Measurements from ENCODE around the gene MGA. TPM values are rescaled to one million over a fixed set of nuclear protein-coding genes. Genes with fewer than 3 reads are reported as not detected.
"Not testable (repeated sequence)": the region's sequence is repeated elsewhere in the genome, so short reads cannot be mapped to it uniquely, and the experiment has no call there.

MGA gene
- total RNA-seq, 2 donors from 2014 or later: 25.7 to 36.2 TPM

GRCh38 chr15:41689083-41689482, 28.9 kb downstream of the MGA start:
- ATAC-seq (no peak), DNase-seq (ENCODE audit: low spot score in 2 of 2) (no peak)
- Mint-ChIP-seq H3K9me3 (no peaks in the 10 kb centered on the region), H3K27ac (peak overlapping the region; percentile 61), H3K36me3 (no peaks in the 10 kb centered on the region)

GRCh38 chr15:41689834-41690233, 29.6 kb downstream of the MGA start:
- ATAC-seq (no peak), DNase-seq (ENCODE audit: low spot score in 2 of 2) (no peak)
- H3K27ac Mint-ChIP-seq: peak overlapping the region; percentile 52 to 88
- H3K9me3 Mint-ChIP-seq: no peaks in the 10 kb centered on the region
- H3K36me3 Mint-ChIP-seq: no peaks in the 10 kb centered on the region

- Mint-ChIP-seq H3K27ac (peak overlapping the region; percentile 72 to 88), H3K9me3 (no peaks in the 10 kb centered on the region), H3K36me3 (no peaks in the 10 kb centered on the region)
- peak; percentile 73 to 79 for ATAC-seq
- DNase-seq (ENCODE audit: low spot score in 2 of 2): no peak
Observed at GRCh38 chr15:41690636-41691035, 30.4 kb downstream of the MGA start.

GRCh38 chr15:41691471-41691870, 31.3 kb downstream of the MGA start:
- ATAC-seq (peak; percentile 69 to 86), DNase-seq (ENCODE audit: low spot score in 2 of 2) (no peak)
- Mint-ChIP-seq H3K9me3 (no peaks in the 10 kb centered on the region), H3K36me3 (no peaks in the 10 kb centered on the region), H3K27ac (peak overlapping the region; percentile 86 to 88)

GRCh38 chr15:41692049-41692448, 31.8 kb downstream of the MGA start:
- Mint-ChIP-seq H3K27ac (peak overlapping the region; percentile 86 to 88), H3K36me3 (no peaks in the 10 kb centered on the region), H3K9me3 (no peaks in the 10 kb centered on the region)
- DNase-seq (ENCODE audit: low spot score in 2 of 2): no peak
- ATAC-seq: peak in 1 of 2 donors; percentile 2

GRCh38 chr15:41693757-41694156, 33.6 kb downstream of the MGA start:
- DNase-seq (ENCODE audit: low spot score in 2 of 2) (no peak), ATAC-seq (no peak)
- no peaks in the 10 kb centered on the region for H3K36me3 Mint-ChIP-seq
- no peak overlapping the region for H3K27ac Mint-ChIP-seq
- no peaks in the 10 kb centered on the region for H3K9me3 Mint-ChIP-seq

GRCh38 chr15:41695750-41696436, 35.7 kb downstream of the MGA start:
- peak in 1 of 2 donors; percentile 39 for DNase-seq (ENCODE audit: low spot score in 2 of 2)
- Mint-ChIP-seq H3K9me3 (no peaks in the 10 kb centered on the region), H3K36me3 (peaks cover 0 to 7% of the 10 kb centered on the region in 2 donors), H3K27ac (peak overlapping the region; percentile 65 to 73)
- peak; percentile 85 to 94 for ATAC-seq

- Mint-ChIP-seq H3K36me3 (peaks cover 7% of the 10 kb centered on the region in 2 donors), H3K9me3 (no peaks in the 10 kb centered on the region), H3K27ac (peak overlapping the region in 1 of 2 donors; percentile 87)
- ATAC-seq (no peak), DNase-seq (ENCODE audit: low spot score in 2 of 2) (no peak)
Observed at GRCh38 chr15:41698779-41699178, 38.6 kb downstream of the MGA start.

- peaks cover 7% of the 10 kb centered on the region in 2 donors for H3K36me3 Mint-ChIP-seq
- ATAC-seq: no peak
Observed at GRCh38 chr15:41703120-41703519, 42.9 kb downstream of the MGA start.

GRCh38 chr15:41713047-41713446, 52.8 kb downstream of the MGA start:
- no peak for DNase-seq (ENCODE audit: low spot score in 2 of 2)
- no peak for ATAC-seq
- Mint-ChIP-seq H3K9me3 (no peaks in the 10 kb centered on the region), H3K27ac (no peak overlapping the region), H3K36me3 (no peaks in the 10 kb centered on the region)

More at GRCh38 chr15:41703120-41703519, 42.9 kb downstream of the MGA start:
- DNase-seq (ENCODE audit: low spot score in 2 of 2): no peak
- Mint-ChIP-seq H3K9me3 (no peaks in the 10 kb centered on the region), H3K27ac (no peak overlapping the region)

- H3K27ac Mint-ChIP-seq: no peak overlapping the region
- H3K36me3 Mint-ChIP-seq: no peaks in the 10 kb centered on the region
- H3K9me3 Mint-ChIP-seq: no peaks in the 10 kb centered on the region
- no peak for DNase-seq (ENCODE audit: low spot score in 2 of 2)
- ATAC-seq: no peak
Observed at GRCh38 chr15:41714291-41714690, 54.1 kb downstream of the MGA start.

GRCh38 chr15:41716864-41717263, 56.7 kb downstream of the MGA start:
- DNase-seq (ENCODE audit: low spot score in 2 of 2) (no peak), ATAC-seq (no peak)
- H3K9me3 Mint-ChIP-seq: no peaks in the 10 kb centered on the region
- H3K27ac Mint-ChIP-seq: no peak overlapping the region
- H3K36me3 Mint-ChIP-seq: no peaks in the 10 kb centered on the region

GRCh38 chr15:41727143-41727542, 66.9 kb downstream of the MGA start:
- H3K36me3 Mint-ChIP-seq: no peaks in the 10 kb centered on the region
- no peak for ATAC-seq
- DNase-seq (ENCODE audit: low spot score in 2 of 2): no peak
- H3K27ac Mint-ChIP-seq: no peak overlapping the region
- no peaks in the 10 kb centered on the region for H3K9me3 Mint-ChIP-seq

- not testable (repeated sequence) for ATAC-seq; H3K36me3 Mint-ChIP-seq; DNase-seq (ENCODE audit: low spot score in 2 of 2); H3K27ac Mint-ChIP-seq; H3K9me3 Mint-ChIP-seq
Observed at GRCh38 chr15:41728061-41728460, 67.9 kb downstream of the MGA start.

- ATAC-seq (no peak), DNase-seq (ENCODE audit: low spot score in 2 of 2) (no peak)
- no peaks in the 10 kb centered on the region for H3K36me3 Mint-ChIP-seq
- H3K9me3 Mint-ChIP-seq: no peaks in the 10 kb centered on the region
- no peak overlapping the region for H3K27ac Mint-ChIP-seq
Observed at GRCh38 chr15:41730543-41730942, 70.3 kb downstream of the MGA start.

GRCh38 chr15:41732483-41732882, 72.3 kb downstream of the MGA start:
- ATAC-seq: no peak
- DNase-seq (ENCODE audit: low spot score in 2 of 2): no peak
- H3K9me3 Mint-ChIP-seq: no peaks in the 10 kb centered on the region
- H3K27ac Mint-ChIP-seq: no peak overlapping the region
- peaks cover 0 to 4% of the 10 kb centered on the region in 2 donors for H3K36me3 Mint-ChIP-seq

- no peaks in the 10 kb centered on the region for H3K9me3 Mint-ChIP-seq
- ATAC-seq (no peak), DNase-seq (ENCODE audit: low spot score in 2 of 2) (no peak)
- no peak overlapping the region for H3K27ac Mint-ChIP-seq
- H3K36me3 Mint-ChIP-seq: peaks cover 0 to 4% of the 10 kb centered on the region in 2 donors
Observed at GRCh38 chr15:41734079-41734478, 73.9 kb downstream of the MGA start.

- H3K36me3 Mint-ChIP-seq: peaks cover 0 to 4% of the 10 kb centered on the region in 2 donors
- H3K27ac Mint-ChIP-seq: no peak overlapping the region
- ATAC-seq (no peak), DNase-seq (ENCODE audit: low spot score in 2 of 2) (no peak)
- no peaks in the 10 kb centered on the region for H3K9me3 Mint-ChIP-seq
Observed at GRCh38 chr15:41735046-41735445, 74.8 kb downstream of the MGA start.
